ENCODE measurements around the gene HS6ST1.

GRCh38 chr2:128250229-128251025, 68.2 kb downstream of the HS6ST1 start:
- TF ChIP-seq CTCF (IDR thresholded peaks at IDR 0.05; ENCODE audit: insufficient read depth, low read length) (no peak), REST (IDR thresholded peaks at IDR 0.05; ENCODE audit: insufficient replicate concordance, low read depth) (no peak), GABPA (IDR thresholded peaks at IDR 0.05; ENCODE audit: low read depth) (no peak), POLR2AphosphoS5 (IDR thresholded peaks at IDR 0.05; ENCODE audit: low read depth) (no peak)

All from HL-60 (cell line).